ENCODE results near the gene PDE7B. TPM values are rescaled to one million over a fixed set of nuclear protein-coding genes. Genes with fewer than 3 reads are reported as not detected.
A peak's percentile ranks its signal among the peaks of the same experiment; 100 is the strongest.

Gene PDE7B
- total and polyA plus RNA-seq, 2 donors from 2014 or later = 4.6 to 15.4 TPM

GRCh38 chr6:136050475-136050874 lies 199.0 kb downstream of the PDE7B start:
- Histone ChIP-seq H3K27me3 (ENCODE audit: control insufficient read depth, insufficient read depth, low read length) (no peaks in the 10 kb centered on the region), H3K9ac (ENCODE audit: low read length in 3 of 3) (no peak overlapping the region), H3K27ac (ENCODE audit: low read depth in 2 of 2, low read length in 2 of 2) (peak overlapping the region; percentile 45 to 50), H3K4me1 (ENCODE audit: control insufficient read depth in 2 of 3, insufficient read depth in 2 of 3, low read depth in 1 of 3, low read length in 3 of 3) (peaks cover 0 to 7% (median 5%) of the 10 kb centered on the region in 3 donors), H3K4me3 (ENCODE audit: low read length in 3 of 3) (no peak overlapping the region), H3K9me3 (ENCODE audit: control insufficient read depth in 2 of 3, insufficient read depth in 1 of 3, low read length in 3 of 3) (no peaks in the 10 kb centered on the region), H3K36me3 (ENCODE audit: control insufficient read depth in 2 of 3, insufficient read depth in 3 of 3, low read length in 3 of 3) (no peaks in the 10 kb centered on the region)
- DNase-seq = no peak
- FAIRE-seq = no peak
- TF ChIP-seq CTCF (IDR thresholded peaks at IDR 0.05; ENCODE audit: borderline replicate concordance, extremely low read depth, insufficient read depth) = no peak
- intact Hi-C loops (cut with DNase I) = no loop called here

GRCh38 chr6:136051140-136051775 lies 199.8 kb downstream of the PDE7B start:
- H3K27me3 ChIP-seq (ENCODE audit: control insufficient read depth, insufficient read depth, low read length) = no peaks in the 10 kb centered on the region
- no peak for FAIRE-seq
- no peaks in the 10 kb centered on the region for H3K9me3 ChIP-seq (ENCODE audit: control insufficient read depth in 2 of 3, insufficient read depth in 1 of 3, low read length in 3 of 3)
- H3K4me1 ChIP-seq (ENCODE audit: control insufficient read depth in 2 of 3, insufficient read depth in 2 of 3, low read depth in 1 of 3, low read length in 3 of 3) = peaks cover 0 to 7% (median 5%) of the 10 kb centered on the region in 3 donors
- H3K4me3 ChIP-seq (ENCODE audit: low read length in 3 of 3) = no peak overlapping the region
- peak overlapping the region; percentile 45 to 50 for H3K27ac ChIP-seq (ENCODE audit: low read depth in 2 of 2, low read length in 2 of 2)
- intact Hi-C loops (cut with DNase I) = no loop called here
- TF ChIP-seq CTCF (IDR thresholded peaks at IDR 0.05; ENCODE audit: borderline replicate concordance, extremely low read depth, insufficient read depth) = no peak
- no peak overlapping the region for H3K9ac ChIP-seq (ENCODE audit: low read length in 3 of 3)
- DNase-seq = peak in 1 of 5 donors; percentile 53
- no peaks in the 10 kb centered on the region for H3K36me3 ChIP-seq (ENCODE audit: control insufficient read depth in 2 of 3, insufficient read depth in 3 of 3, low read length in 3 of 3)

GRCh38 chr6:136052031-136052430 lies 200.5 kb downstream of the PDE7B start:
- H3K36me3 ChIP-seq (ENCODE audit: control insufficient read depth in 2 of 3, insufficient read depth in 3 of 3, low read length in 3 of 3) = no peaks in the 10 kb centered on the region
- no peak overlapping the region for H3K9ac ChIP-seq (ENCODE audit: low read length in 3 of 3)
- intact Hi-C loops (cut with DNase I) = no loop called here
- no peak overlapping the region for H3K4me3 ChIP-seq (ENCODE audit: low read length in 3 of 3)
- H3K4me1 ChIP-seq (ENCODE audit: control insufficient read depth in 2 of 3, insufficient read depth in 2 of 3, low read depth in 1 of 3, low read length in 3 of 3) = peaks cover 0 to 7% (median 5%) of the 10 kb centered on the region in 3 donors
- no peaks in the 10 kb centered on the region for H3K27me3 ChIP-seq (ENCODE audit: control insufficient read depth, insufficient read depth, low read length)
- H3K27ac ChIP-seq (ENCODE audit: low read depth in 2 of 2, low read length in 2 of 2) = no peak overlapping the region
- TF ChIP-seq CTCF (IDR thresholded peaks at IDR 0.05; ENCODE audit: borderline replicate concordance, extremely low read depth, insufficient read depth) = no peak
- FAIRE-seq (no peak), DNase-seq (no peak)
- H3K9me3 ChIP-seq (ENCODE audit: control insufficient read depth in 2 of 3, insufficient read depth in 1 of 3, low read length in 3 of 3) = no peaks in the 10 kb centered on the region

DNA sequence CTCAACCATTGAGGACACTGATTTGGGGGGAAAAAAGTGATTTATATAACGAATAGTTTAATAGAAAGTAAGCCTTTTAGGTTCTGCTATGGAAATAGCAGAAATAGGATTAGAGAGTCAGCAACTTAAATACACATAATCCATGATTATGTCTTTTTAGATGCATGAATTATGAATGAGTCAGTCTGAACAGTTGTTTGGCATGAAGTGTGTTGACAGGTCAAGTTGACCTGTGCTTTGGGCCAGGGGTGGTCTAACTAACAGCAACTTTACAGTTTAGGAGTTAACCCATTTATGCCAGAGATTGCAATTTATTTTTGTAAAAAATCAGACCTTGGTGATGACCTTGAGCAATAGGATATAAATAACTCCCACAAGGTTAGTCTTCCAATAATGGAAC lies 207.4 kb downstream of the PDE7B start:
- Histone ChIP-seq H3K27ac (ENCODE audit: low read depth in 2 of 2, low read length in 2 of 2) (no peak overlapping the region), H3K9me3 (ENCODE audit: control insufficient read depth in 2 of 3, insufficient read depth in 1 of 3, low read length in 3 of 3) (no peaks in the 10 kb centered on the region), H3K4me1 (ENCODE audit: control insufficient read depth in 2 of 3, insufficient read depth in 2 of 3, low read depth in 1 of 3, low read length in 3 of 3) (peaks cover 0 to 3% (median 0%) of the 10 kb centered on the region in 3 donors), H3K9ac (ENCODE audit: low read length in 3 of 3) (no peak overlapping the region), H3K4me3 (ENCODE audit: low read length in 3 of 3) (no peak overlapping the region), H3K36me3 (ENCODE audit: control insufficient read depth in 2 of 3, insufficient read depth in 3 of 3, low read length in 3 of 3) (no peaks in the 10 kb centered on the region), H3K27me3 (ENCODE audit: control insufficient read depth, insufficient read depth, low read length) (no peaks in the 10 kb centered on the region)
- TF ChIP-seq CTCF (IDR thresholded peaks at IDR 0.05; ENCODE audit: borderline replicate concordance, extremely low read depth, insufficient read depth) = no peak
- FAIRE-seq (no peak), DNase-seq (no peak)
- intact Hi-C loops (cut with DNase I) = no loop called here

Measured in kidney (tissue), 14 donors.